HG02610 (cell line): ENCODE measurements around the gene OR8J3.
"Not testable (repeated sequence)": the region's sequence is repeated elsewhere in the genome, so short reads cannot be mapped to it uniquely, and the experiment has no call there.

Source experiments
- ATAC-seq: cut with Tn5 transposase; IDR thresholded peaks from one replicate; pipeline ENCODE4 v1.9.1; 2021; ENCODE audit warnings: mild to moderate bottlenecking, moderate library complexity; ENCODE audit not compliant: unreplicated experiment

OR8J3 gene

DNA sequence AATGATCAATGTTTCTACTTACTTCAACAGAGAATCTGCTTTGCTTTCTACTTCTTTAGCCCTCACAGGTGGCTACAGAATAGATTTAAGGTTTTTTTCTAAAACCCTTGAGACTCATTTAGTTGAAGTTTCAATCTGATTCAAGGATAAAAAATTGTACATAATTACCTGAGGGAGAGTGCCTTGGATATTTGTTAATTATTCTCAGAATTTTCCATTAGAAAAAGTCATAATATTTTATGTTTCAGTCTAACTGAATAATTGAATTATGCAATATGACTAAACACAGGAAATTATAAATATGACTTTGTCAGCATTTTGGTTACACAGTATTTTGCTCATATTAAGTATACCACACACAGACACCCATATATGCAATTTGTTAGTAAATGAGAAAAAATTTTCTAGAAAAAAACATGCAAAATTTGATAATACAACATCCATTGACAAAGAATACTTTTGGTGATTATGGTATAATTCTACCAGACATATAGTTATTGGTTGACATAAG is at the start of gene OR8J3:
OR8J3 (minus strand) TSS at position 51 of the 511 bp plus-strand sequence. CDS start 2,483 bp downstream, outside the sequence.
- ATAC-seq = no peak

DNA sequence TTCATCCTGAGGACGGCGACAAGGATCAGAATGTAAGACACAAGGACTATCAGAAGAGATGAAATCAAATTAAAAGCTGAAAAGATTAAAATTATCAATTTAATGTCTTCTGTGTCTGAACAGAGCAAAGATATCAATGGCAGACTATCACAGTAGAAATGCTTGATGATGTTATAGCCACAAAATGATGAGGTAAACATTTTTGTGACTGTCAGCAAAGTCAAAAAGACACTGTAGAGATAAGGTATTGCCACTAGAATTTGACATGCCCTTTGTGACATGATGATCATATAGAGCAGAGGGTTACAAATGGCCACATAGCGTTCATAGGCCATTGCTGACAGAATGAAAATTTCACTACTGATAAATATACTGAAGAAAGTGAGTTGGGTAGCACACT is 48.6 kb upstream of the OR8J3 start:
- no peak for ATAC-seq

- ATAC-seq = no peak
Measured at GRCh38 chr11:56183459-56183858, 43.5 kb upstream of the OR8J3 start.

GRCh38 chr11:56176318-56176717 is 36.3 kb upstream of the OR8J3 start, which contains the start of gene OR5J2:
Gene OR5J2 (plus strand): TSS chr11:56176618. CDS start chr11:56176618, 0 bp downstream.
- ATAC-seq = no peak

DNA sequence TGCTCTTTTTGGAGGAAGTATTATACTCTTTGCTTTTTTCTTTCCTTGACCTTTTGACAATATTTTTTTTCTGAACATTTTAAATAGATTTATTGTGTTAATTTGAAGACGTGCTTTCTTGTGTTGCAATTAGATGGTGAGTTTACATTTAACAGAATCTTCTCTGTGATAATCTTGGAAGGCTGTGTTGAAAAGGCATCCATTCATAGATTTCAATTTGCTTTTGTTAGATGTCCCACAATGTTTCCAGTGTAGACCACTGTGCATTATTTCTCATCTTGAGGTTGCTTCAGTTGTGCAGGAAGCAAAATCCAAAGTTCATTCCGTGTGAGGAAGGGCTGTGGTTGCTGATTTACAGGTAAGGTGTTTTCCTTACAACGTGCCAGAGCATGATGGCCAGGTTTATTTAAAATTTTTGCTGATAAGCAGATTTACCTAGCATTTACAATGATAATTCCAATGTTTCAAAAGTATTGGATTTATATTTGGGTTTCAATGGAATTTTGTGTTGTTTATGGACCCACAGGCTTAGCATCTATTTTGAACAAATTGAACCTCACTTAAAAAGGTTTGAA is 32.3 kb upstream of the OR8J3 start:
- no peak for ATAC-seq

- no peak for ATAC-seq
Measured at GRCh38 chr11:56163804-56164203, 23.8 kb upstream of the OR8J3 start.

DNA sequence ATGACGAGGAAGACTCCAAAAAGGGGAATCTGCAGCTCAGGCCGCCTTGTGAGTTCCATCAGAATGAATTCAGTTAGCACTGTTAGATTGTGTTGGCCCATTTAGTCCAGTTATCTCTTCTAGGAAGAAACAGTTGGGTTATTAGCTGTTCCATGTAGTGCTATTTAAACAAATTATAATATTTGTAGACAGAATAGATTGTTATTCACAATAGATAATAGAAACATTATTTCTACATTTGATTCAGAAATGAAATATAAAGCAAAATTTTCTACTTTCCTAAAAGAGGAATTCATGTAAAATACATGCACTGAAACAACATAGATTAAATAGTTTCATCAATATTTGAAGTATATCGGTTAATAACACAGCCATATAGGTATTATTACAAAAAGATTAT is 20.2 kb upstream of the OR8J3 start, which contains the start of gene OR8K5:
OR8K5 (minus strand) TSS at position 101 of the 400 bp plus-strand sequence; CDS start at position 101, 0 bp downstream.
- ATAC-seq = no peak

DNA sequence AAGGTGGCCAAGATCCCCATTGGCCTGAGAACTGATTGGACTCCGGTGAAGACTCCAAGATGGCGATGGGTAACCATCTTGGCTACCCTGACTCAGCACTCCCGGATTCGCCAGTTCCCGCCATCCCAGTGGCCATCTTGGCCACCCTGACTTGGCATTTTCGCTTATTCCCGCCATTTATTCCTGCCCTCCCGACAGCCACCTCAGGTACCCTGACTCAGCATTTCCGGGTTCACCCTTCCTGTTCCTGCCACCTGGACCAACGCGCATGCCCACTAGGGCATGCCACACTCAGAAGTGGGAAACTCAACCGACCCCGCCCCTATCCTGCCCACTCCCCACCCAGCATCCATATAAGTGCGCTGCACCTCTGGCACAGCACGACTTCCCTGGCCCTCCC is 12.3 kb upstream of the OR8J3 start:
- ATAC-seq = no peak

DNA sequence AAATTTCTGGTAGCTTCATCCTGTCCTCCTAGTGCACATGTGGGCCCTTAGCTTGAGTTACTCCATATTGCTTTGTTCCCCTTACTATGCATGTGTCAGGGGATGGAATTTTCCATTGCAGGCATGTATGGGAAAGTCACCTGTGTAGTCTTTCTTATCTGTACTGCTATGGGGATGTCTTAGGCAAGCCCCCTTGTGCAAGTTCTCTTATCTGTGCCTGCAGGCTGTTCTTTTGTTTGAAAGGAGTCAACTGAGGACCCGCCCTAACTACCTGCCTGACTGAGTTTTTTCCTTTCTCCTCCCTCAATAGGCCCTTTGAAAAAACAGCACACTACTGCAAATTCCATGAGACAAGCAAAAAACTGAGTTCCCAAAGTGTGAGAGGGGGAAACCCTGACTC is 11.4 kb upstream of the OR8J3 start:
- ATAC-seq = no peak

- ATAC-seq = not testable (repeated sequence)
Measured at GRCh38 chr11:56143681-56144080, 3.7 kb upstream of the OR8J3 start.

- no peak for ATAC-seq
Measured at GRCh38 chr11:56122073-56122472, 17.9 kb downstream of the OR8J3 start, which contains the start of gene OR8H3. Gene OR8H3 (plus strand): TSS chr11:56122373. CDS start chr11:56122373, 0 bp downstream.

DNA sequence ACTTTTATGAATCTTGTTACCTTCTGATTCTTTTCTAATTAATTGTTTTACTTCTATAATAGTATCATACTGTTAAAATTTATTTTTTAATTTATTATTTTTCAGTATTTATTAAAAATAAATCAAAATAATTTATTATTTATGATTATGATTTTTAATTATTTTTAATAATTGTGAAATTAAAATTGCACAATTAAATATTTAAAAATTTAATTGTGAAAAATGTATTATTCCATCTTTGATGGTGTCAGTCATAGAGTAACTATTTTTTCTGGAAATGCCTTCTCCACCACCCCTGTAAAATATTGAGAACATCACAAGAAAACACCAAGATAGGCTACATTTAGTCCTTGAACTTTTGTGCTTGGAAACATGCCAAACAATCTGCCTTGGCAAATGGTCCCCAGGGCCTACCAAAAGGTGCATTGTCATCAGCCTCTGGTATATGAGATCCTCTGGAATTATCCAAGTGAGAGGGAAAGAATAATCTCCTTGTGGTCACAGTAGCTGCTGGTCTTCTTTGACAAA is 36.7 kb downstream of the OR8J3 start, which contains the start of gene OR8H2:
OR8H2 (plus strand) TSS at position 478 of the 528 bp plus-strand sequence. CDS start 1,356 bp downstream, outside the sequence.
- no peak for ATAC-seq

GRCh38 chr11:56093008-56093407 is 47.0 kb downstream of the OR8J3 start, which contains the start of gene OR8I2:
Gene OR8I2 (plus strand): TSS chr11:56093308. CDS start chr11:56093308, 0 bp downstream.
- no peak for ATAC-seq

DNA sequence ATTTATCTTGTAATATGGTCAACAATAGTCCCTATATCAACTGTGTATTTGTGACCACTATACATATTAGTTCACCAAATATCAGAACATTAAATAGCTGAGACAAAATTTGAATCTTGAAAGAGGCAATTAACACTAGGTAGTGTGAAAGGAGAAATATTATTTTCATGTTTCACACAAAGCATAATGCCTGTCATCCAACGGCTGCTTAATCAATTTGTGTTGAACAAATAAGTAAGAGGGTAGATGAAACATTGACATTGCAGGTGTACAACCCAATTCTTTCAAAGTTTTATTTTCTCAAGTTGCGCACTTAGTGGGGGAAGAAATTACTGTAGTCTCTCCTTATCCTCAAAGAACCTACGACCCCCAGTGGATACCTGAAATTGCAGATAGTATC is 50.3 kb downstream of the OR8J3 start:
- ATAC-seq = no peak
